Prostate gland (tissue), 2 donors: Measurements from ENCODE around the gene LDAH.

ENCODE experiments used
- CTCF ChIP-seq, 4 experiments: fragments of 200-600 bp in 2 of 4; fragments of 450-650 bp in 2 of 4; sonication (generic) in 2 of 4; IDR thresholded peaks; 1 replicate in 3 of 4; 2 replicates in 1 of 4; pipeline ENCODE4 v1.5.1; 2016 to 2019; ENCODE audit warnings: antibody characterized with exemption in 4 of 4, mild to moderate bottlenecking in 2 of 4, moderate library complexity in 2 of 4
- POLR2A ChIP-seq: fragments of 450-650 bp; IDR thresholded peaks from one replicate; pipeline ENCODE4 v1.6.1; 2016; ENCODE audit warnings: antibody characterized with exemption, mild to moderate bottlenecking
- POLR2AphosphoS5 ChIP-seq: sonication (generic); formaldehyde crosslinking; IDR thresholded peaks from one replicate; pipeline ENCODE4 v1.6.1; 2017; ENCODE audit warnings: antibody characterized with exemption

GRCh38 chr2:20650393-20650876 is 172.5 kb downstream of the LDAH start:
- no peak for TF ChIP-seq CTCF (IDR thresholded peaks at IDR 0.05)
- no peak for TF ChIP-seq POLR2AphosphoS5
- no peak for TF ChIP-seq POLR2A
